HG03439 (cell line): ENCODE measurements around the gene TRIP13.
"Not testable (repeated sequence)": the region's sequence is repeated elsewhere in the genome, so short reads cannot be mapped to it uniquely, and the experiment has no call there.

Experiments
- ATAC-seq: cut with Tn5 transposase; IDR thresholded peaks from one replicate; pipeline ENCODE4 v1.9.1; 2021; ENCODE audit warnings: mild to moderate bottlenecking, moderate library complexity; ENCODE audit not compliant: unreplicated experiment

The TRIP13 gene

GRCh38 chr5:889075-889710, 3.5 kb upstream of the TRIP13 start:
- no peak for ATAC-seq

- ATAC-seq, result no peak
These were observed 1.4 kb upstream of the TRIP13 start for GRCh38 chr5:891117-891836.

- ATAC-seq, result no peak
These were observed 769 bp upstream of the TRIP13 start for GRCh38 chr5:891837-892393.

GRCh38 chr5:893137-893506, 438 bp downstream of the TRIP13 start:
- peak; percentile 25 for ATAC-seq

GRCh38 chr5:893711-894110, 1.0 kb downstream of the TRIP13 start:
- ATAC-seq, result no peak

- no peak for ATAC-seq
These were observed 8.1 kb downstream of the TRIP13 start for GRCh38 chr5:900781-901180.

- ATAC-seq, result no peak
These were observed 9.6 kb downstream of the TRIP13 start for GRCh38 chr5:902129-902916.

GRCh38 chr5:903756-904096, 11.0 kb downstream of the TRIP13 start:
- no peak for ATAC-seq

- ATAC-seq, result no peak
These were observed 12.5 kb downstream of the TRIP13 start for GRCh38 chr5:905139-905642.

GRCh38 chr5:907366-907910, 14.8 kb downstream of the TRIP13 start:
- no peak for ATAC-seq

- no peak for ATAC-seq
These were observed 15.5 kb downstream of the TRIP13 start for GRCh38 chr5:908172-908571.

- ATAC-seq, result no peak
These were observed 16.4 kb downstream of the TRIP13 start for GRCh38 chr5:909086-909485.

- no peak for ATAC-seq
These were observed 17.5 kb downstream of the TRIP13 start for GRCh38 chr5:909994-910768.

GRCh38 chr5:910769-911160, 18.1 kb downstream of the TRIP13 start:
- no peak for ATAC-seq

- ATAC-seq, result no peak
These were observed 18.9 kb downstream of the TRIP13 start for GRCh38 chr5:911601-912000.

GRCh38 chr5:912280-913091, 19.8 kb downstream of the TRIP13 start:
- no peak for ATAC-seq

GRCh38 chr5:914174-914573, 21.5 kb downstream of the TRIP13 start:
- no peak for ATAC-seq

GRCh38 chr5:914612-915011, 21.9 kb downstream of the TRIP13 start:
- ATAC-seq, result no peak

GRCh38 chr5:915346-915745, 22.7 kb downstream of the TRIP13 start:
- ATAC-seq, result not testable (repeated sequence)

GRCh38 chr5:915946-916345, 23.3 kb downstream of the TRIP13 start:
- no peak for ATAC-seq
